ENCODE measurements around the gene TMEM18. TPM values are rescaled to one million over a fixed set of nuclear protein-coding genes. Genes with fewer than 3 reads are reported as not detected.

The TMEM18 gene
- total RNA-seq, 4 donors from 2014 or later = 20.1 to 44.1 (median 23.4) TPM

GRCh38 chr2:676647-677055 is 555 bp downstream of the TMEM18 start:
- Histone ChIP-seq H3K4me1 (peaks cover 0 to 33% (median 8%) of the 10 kb centered on the region in 4 donors), H3K27ac (peak overlapping the region; percentile 42 to 99 (median 96)), H3K27me3 (no peaks in the 10 kb centered on the region), H3K9me3 (no peaks in the 10 kb centered on the region), H3K4me3 (peak overlapping the region; percentile 31 to 97 (median 76)), H3K36me3 (peaks cover 0 to 23% (median 6%) of the 10 kb centered on the region in 3 donors)
- peak; percentile 98 for DNase-seq (ENCODE audit: low spot score in 2 of 2)
- TF ChIP-seq EP300 (IDR thresholded peaks at IDR 0.05) (no peak), CTCF (IDR thresholded peaks at IDR 0.05) (no peak), POLR2A (IDR thresholded peaks at IDR 0.05) (peak in 1 of 2 donors; percentile 27)
- WGBS, 2 donors = 0 to 1% methylated on average over 12 to 21 of the region's 46 CpGs

- WGBS, 2 donors = 13 to 27% methylated on average over 11 to 21 of the region's 21 CpGs
- Histone ChIP-seq H3K4me3 (peak overlapping the region; percentile 31 to 97 (median 76)), H3K27ac (peak overlapping the region; percentile 42 to 99 (median 96)), H3K36me3 (peaks cover 0 to 26% (median 6%) of the 10 kb centered on the region in 3 donors), H3K27me3 (no peaks in the 10 kb centered on the region), H3K9me3 (no peaks in the 10 kb centered on the region), H3K4me1 (peaks cover 0 to 33% (median 8%) of the 10 kb centered on the region in 4 donors)
- TF ChIP-seq POLR2A (IDR thresholded peaks at IDR 0.05) = no peak
- peak in 3 of 5 experiments; percentile 36 to 43 (median 41) for TF ChIP-seq CTCF (IDR thresholded peaks at IDR 0.05)
- TF ChIP-seq EP300 (IDR thresholded peaks at IDR 0.05) = peak in 1 of 2 donors; percentile 34
- peak in 1 of 2 donors; percentile 56 for DNase-seq (ENCODE audit: low spot score in 2 of 2)
Measured at GRCh38 chr2:675982-676646, 1.1 kb downstream of the TMEM18 start.

GRCh38 chr2:675460-675859 is 1.7 kb downstream of the TMEM18 start:
- 87% methylated on average over 9 of the region's 9 CpGs for WGBS, 2 donors
- TF ChIP-seq POLR2A (IDR thresholded peaks at IDR 0.05) (no peak), EP300 (IDR thresholded peaks at IDR 0.05) (no peak), CTCF (IDR thresholded peaks at IDR 0.05) (no peak)
- peaks cover 0 to 32% (median 6%) of the 10 kb centered on the region in 3 donors for H3K36me3 ChIP-seq
- DNase-seq (ENCODE audit: low spot score in 2 of 2) = no peak
- peak overlapping the region in 3 of 4 donors; percentile 42 to 99 (median 99) for H3K27ac ChIP-seq
- peaks cover 0 to 33% (median 8%) of the 10 kb centered on the region in 4 donors for H3K4me1 ChIP-seq
- H3K4me3 ChIP-seq = no peak overlapping the region
- no peaks in the 10 kb centered on the region for H3K9me3 ChIP-seq
- no peaks in the 10 kb centered on the region for H3K27me3 ChIP-seq

GRCh38 chr2:675051-675450 is 2.2 kb downstream of the TMEM18 start:
- TF ChIP-seq EP300 (IDR thresholded peaks at IDR 0.05) (no peak), POLR2A (IDR thresholded peaks at IDR 0.05) (no peak), CTCF (IDR thresholded peaks at IDR 0.05) (no peak)
- H3K4me3 ChIP-seq = no peak overlapping the region
- no peaks in the 10 kb centered on the region for H3K27me3 ChIP-seq
- WGBS, 2 donors = 80 to 83% methylated on average over 4 of the region's 4 CpGs
- H3K36me3 ChIP-seq = peaks cover 0 to 37% (median 6%) of the 10 kb centered on the region in 3 donors
- no peaks in the 10 kb centered on the region for H3K9me3 ChIP-seq
- DNase-seq (ENCODE audit: low spot score in 2 of 2) = no peak
- no peak overlapping the region for H3K27ac ChIP-seq
- peaks cover 0 to 33% (median 8%) of the 10 kb centered on the region in 4 donors for H3K4me1 ChIP-seq

GRCh38 chr2:674321-674985 is 2.8 kb downstream of the TMEM18 start:
- Histone ChIP-seq H3K36me3 (peaks cover 0 to 43% (median 6%) of the 10 kb centered on the region in 3 donors), H3K27me3 (no peaks in the 10 kb centered on the region), H3K4me1 (peaks cover 0 to 33% (median 8%) of the 10 kb centered on the region in 4 donors), H3K4me3 (no peak overlapping the region), H3K27ac (no peak overlapping the region), H3K9me3 (no peaks in the 10 kb centered on the region)
- DNase-seq (ENCODE audit: low spot score in 2 of 2) = no peak
- no peak for TF ChIP-seq CTCF (IDR thresholded peaks at IDR 0.05)
- TF ChIP-seq POLR2A (IDR thresholded peaks at IDR 0.05) = no peak
- no peak for TF ChIP-seq EP300 (IDR thresholded peaks at IDR 0.05)
- WGBS, 2 donors = 82 to 83% methylated on average over 9 of the region's 9 CpGs

Data from tibial nerve (tissue), 4 donors.